Liver (tissue), 10 donors: ENCODE measurements around the gene ZNF605. TPM values are rescaled to one million over a fixed set of nuclear protein-coding genes. Genes with fewer than 3 reads are reported as not detected.

Source experiments
- DNase-seq: peaks from one replicate; pipeline ENCODE4 v3.0.0-alpha.2; 2017; ENCODE audit warnings: low spot score
- H3K27ac ChIP-seq, 2 donors: one replicate each; pipeline ENCODE4 v1.7.0; 2013; ENCODE audit warnings: inconsistent platforms in 2 of 2, low read length in 2 of 2, control low read depth in 1 of 2, low read depth in 1 of 2, mild to moderate bottlenecking in 1 of 2
- H3K27me3 ChIP-seq, 4 donors: one replicate each; pipeline versions ENCODE4 v1.6.1 to v1.7.0; 2013; ENCODE audit warnings: low read length in 3 of 4, inconsistent platforms in 1 of 4, mild to moderate bottlenecking in 1 of 4, moderate library complexity in 1 of 4; ENCODE audit not compliant: control insufficient read depth in 4 of 4, insufficient read depth in 4 of 4
- H3K36me3 ChIP-seq, 4 donors: one replicate each; pipeline versions ENCODE4 v1.6.1 to v1.7.0; 2013; ENCODE audit warnings: low read length in 3 of 4, mild to moderate bottlenecking in 3 of 4, low read depth in 1 of 4, moderate library complexity in 1 of 4; ENCODE audit not compliant: control insufficient read depth in 4 of 4, insufficient read depth in 3 of 4
- H3K4me1 ChIP-seq, 4 donors: one replicate each; pipeline versions ENCODE4 v1.6.1 to v1.7.0; 2013; ENCODE audit warnings: low read length in 3 of 4, mild to moderate bottlenecking in 3 of 4, moderate library complexity in 1 of 4; ENCODE audit not compliant: control insufficient read depth in 4 of 4, insufficient read depth in 4 of 4
- H3K4me3 ChIP-seq, 3 donors: one replicate each; pipeline versions ENCODE4 v1.6.1 to v1.7.0; 2013; ENCODE audit warnings: low read length in 3 of 3, control low read depth in 1 of 3, low read depth in 1 of 3, mild to moderate bottlenecking in 1 of 3
- H3K9ac ChIP-seq, 2 donors: one replicate each; pipeline ENCODE4 v1.7.0; 2013; ENCODE audit warnings: low read length in 2 of 2, mild to moderate bottlenecking in 2 of 2, moderate library complexity in 2 of 2, control low read depth in 1 of 2, low read depth in 1 of 2
- H3K9me3 ChIP-seq, 4 donors: one replicate each; pipeline versions ENCODE4 v1.6.1 to v1.7.0; 2013; ENCODE audit warnings: low read length in 3 of 4; ENCODE audit not compliant: control insufficient read depth in 4 of 4
- CTCF ChIP-seq: fragments of 150-350 bp; IDR thresholded peaks from 2 replicates; pipeline ENCODE4 v1.5.1; 2017; ENCODE audit warnings: improper control_type of control experiment, low read depth, low read length; ENCODE audit not compliant: missing input control
- FOXA2 ChIP-seq: IDR thresholded peaks from 2 replicates; pipeline ENCODE4 v1.6.1; 2016; ENCODE audit warnings: antibody characterized with exemption
- GABPA ChIP-seq, 2 donors: IDR thresholded peaks in 1 of 2; conservative IDR thresholded peaks in 1 of 2; 2 replicates each; pipeline ENCODE4 v1.6.1; 2016; ENCODE audit warnings: antibody characterized with exemption in 2 of 2, mild to moderate bottlenecking in 1 of 2, moderate library complexity in 1 of 2
- HNF4A ChIP-seq, 2 donors: conservative IDR thresholded peaks; 2 replicates each; pipeline ENCODE4 v1.6.1; 2016; ENCODE audit warnings: antibody characterized with exemption in 2 of 2, mild to moderate bottlenecking in 2 of 2
- HNF4G ChIP-seq: IDR thresholded peaks from 2 replicates; pipeline ENCODE4 v1.6.1; 2016; ENCODE audit warnings: antibody characterized with exemption
- JUND ChIP-seq, 2 donors: IDR thresholded peaks; 2 replicates each; pipeline ENCODE4 v1.6.1; 2016; ENCODE audit warnings: antibody characterized with exemption in 2 of 2
- MAX ChIP-seq: IDR thresholded peaks from 2 replicates; pipeline ENCODE4 v1.6.1; 2016; ENCODE audit warnings: antibody characterized with exemption
- RAD21 ChIP-seq, 2 donors: IDR thresholded peaks; 2 replicates each; pipeline ENCODE4 v1.6.1; 2016; ENCODE audit warnings: antibody characterized with exemption in 2 of 2, mild to moderate bottlenecking in 2 of 2
- RXRA ChIP-seq, 2 donors: IDR thresholded peaks; 2 replicates each; pipeline ENCODE4 v1.6.1; 2017 to 2018; ENCODE audit warnings: antibody characterized with exemption in 2 of 2, mild to moderate bottlenecking in 1 of 2
- SP1 ChIP-seq: IDR thresholded peaks from 2 replicates; pipeline ENCODE4 v1.6.1; 2018; ENCODE audit warnings: antibody characterized with exemption, mild to moderate bottlenecking
- WGBS: extraction: QIAGEN DNeasy Blood & Tissue Kit; methylation state at CpG from one replicate; pipeline ENCODE4 v1.1.7; 2013; 5-methylcytosine and 5-hydroxymethylcytosine counted together
- polyA plus RNA-seq, 2 donors: library from polyadenylated mRNA; stranded (reverse) in 1 of 2; unstranded in 1 of 2; fragments of 200-250 nt in 1 of 2; fragments of >200 nt in 1 of 2; fragmentation: Nextera tagmentation in 1 of 2; extraction: Ambion mirVana in 1 of 2; gene quantifications; one replicate each; pipeline versions ENCODE4 v1.2.1 to v1.2.3, GENCODE V29; 2013 to 2015
- small RNA-seq: library from RNA; depleted of rRNA; stranded (forward); fragments of <200 nt; gene quantifications from one replicate; pipeline ENCODE3, GENCODE V24; 2014
- total RNA-seq, 2 donors: library from RNA; depleted of rRNA; stranded (reverse); fragments of >200 nt; gene quantifications; one replicate each; pipeline ENCODE4 v1.2.3, GENCODE V29; 2014
- donor health status: healthy.
- donor health status: healthy.
- donor health status: healthy.
- donor health status: healthy.
- donor health status: healthy.

Gene ZNF605
- total and polyA plus RNA-seq, 4 donors, result 1.2 to 9.5 (median 3.6) TPM

- WGBS, result 96% methylated on average over 21 of the region's 21 CpGs
- H3K27me3 ChIP-seq, result no peaks in the 10 kb centered on the region
- no peak overlapping the region for H3K4me3 ChIP-seq
- H3K4me1 ChIP-seq, result no peaks in the 10 kb centered on the region
- no peak overlapping the region for H3K9ac ChIP-seq
- peaks cover 0 to 4% (median 2%) of the 10 kb centered on the region in 4 donors for H3K9me3 ChIP-seq
- H3K36me3 ChIP-seq, result peaks cover 47 to 72% (median 52%) of the 10 kb centered on the region in 4 donors
- no peak for DNase-seq
- H3K27ac ChIP-seq, result no peak overlapping the region
- TF ChIP-seq SP1 (no peak), CTCF (no peak), RXRA (IDR thresholded peaks at IDR 0.05) (no peak), FOXA2 (no peak), HNF4A (conservative IDR thresholded peaks at IDR 0.05) (no peak), JUND (IDR thresholded peaks at IDR 0.05) (no peak), MAX (no peak), GABPA (IDR thresholded peaks at IDR 0.05 in 1 of 2, conservative IDR thresholded peaks at IDR 0.05 in 1 of 2) (no peak), RAD21 (IDR thresholded peaks at IDR 0.05) (no peak)
Measured at GRCh38 chr12:132872073-132872855, 83.8 kb downstream of the ZNF605 start.

GRCh38 chr12:132869551-132869950 lies 86.6 kb downstream of the ZNF605 start:
- no peaks in the 10 kb centered on the region for H3K4me1 ChIP-seq
- H3K36me3 ChIP-seq, result peaks cover 34 to 52% (median 44%) of the 10 kb centered on the region in 4 donors
- no peak for DNase-seq
- H3K9me3 ChIP-seq, result peaks cover 8 to 14% (median 10%) of the 10 kb centered on the region in 4 donors
- H3K27me3 ChIP-seq, result no peaks in the 10 kb centered on the region
- no peak overlapping the region for H3K4me3 ChIP-seq
- H3K27ac ChIP-seq, result no peak overlapping the region
- TF ChIP-seq HNF4G, result no peak
- WGBS, result 96% methylated on average over 14 of the region's 14 CpGs
- no peak overlapping the region for H3K9ac ChIP-seq

Small RNA genes within 50 kb of the gene (small RNA-seq; reads per million reads assigned to genes)
- not detected for gene RNU4ATAC12P

Other genes starting within 250 kb of the ZNF605 start
- gene PGAM5, start 245.5 kb downstream of the ZNF605 start, total RNA-seq, result 10 to 100 TPM; 19.0 to 34.0 TPM
- gene PGAM5, start 245.5 kb downstream of the ZNF605 start, polyA plus RNA-seq, result 10 to 100 TPM in 1 of 2 donors, 1 to 10 TPM in 1; 6.3 to 25.4 TPM
- 10 to 100 TPM; 19.8 to 24.1 TPM for gene ANKLE2, start 194.5 kb downstream of the ZNF605 start, total RNA-seq
- gene ANKLE2, start 194.5 kb downstream of the ZNF605 start, polyA plus RNA-seq, result 10 to 100 TPM in 1 of 2 donors, 1 to 10 TPM in 1; 8.4 to 11.1 TPM
- 10 to 100 TPM; 21.5 to 43.0 TPM for gene GOLGA3, start 127.4 kb downstream of the ZNF605 start, total RNA-seq
- 10 to 100 TPM in 1 of 2 donors, 1 to 10 TPM in 1; 5.0 to 10.0 TPM for gene GOLGA3, start 127.4 kb downstream of the ZNF605 start, polyA plus RNA-seq
- 10 to 100 TPM; 21.7 to 23.4 TPM for gene CHFR, start 68.7 kb downstream of the ZNF605 start, total RNA-seq
- 1 to 10 TPM; 7.0 to 7.5 TPM for gene CHFR, start 68.7 kb downstream of the ZNF605 start, polyA plus RNA-seq
- gene ZNF26, start 30.1 kb upstream of the ZNF605 start, total RNA-seq, result 1 to 10 TPM; 6.9 to 9.5 TPM
- 1 to 10 TPM; 1.7 to 2.8 TPM for gene ZNF26, start 30.1 kb upstream of the ZNF605 start, polyA plus RNA-seq
- 10 to 100 TPM in 1 of 2 donors, 1 to 10 TPM in 1; 9.5 to 15.6 TPM for gene ZNF84, start 81.2 kb upstream of the ZNF605 start, total RNA-seq
- 1 to 10 TPM; 3.2 to 4.8 TPM for gene ZNF84, start 81.2 kb upstream of the ZNF605 start, polyA plus RNA-seq
- gene ZNF140, start 124.6 kb upstream of the ZNF605 start, total RNA-seq, result 10 to 100 TPM; 10.0 to 12.4 TPM
- 1 to 10 TPM; 5.2 to 6.3 TPM for gene ZNF140, start 124.6 kb upstream of the ZNF605 start, polyA plus RNA-seq
- 1 to 10 TPM in 1 of 2 donors, under 1 TPM in 1; 0.61 to 1.3 TPM for gene ZNF891, start 174.0 kb upstream of the ZNF605 start, total RNA-seq
- gene ZNF891, start 174.0 kb upstream of the ZNF605 start, polyA plus RNA-seq, result under 1 TPM; 0.13 to 0.29 TPM
- gene ZNF10, start 174.3 kb upstream of the ZNF605 start, total RNA-seq, result 1 to 10 TPM; 5.4 to 5.6 TPM
- 1 to 10 TPM; 1.8 to 3.1 TPM for gene ZNF10, start 174.3 kb upstream of the ZNF605 start, polyA plus RNA-seq
- 10 to 100 TPM; 14.3 to 23.0 TPM for gene ZNF268, start 225.2 kb upstream of the ZNF605 start, total RNA-seq
- gene ZNF268, start 225.2 kb upstream of the ZNF605 start, polyA plus RNA-seq, result 1 to 10 TPM; 4.8 to 7.1 TPM